ENCODE data around the gene DCC.

- no peak for TF ChIP-seq CTCF (IDR thresholded peaks at IDR 0.05 in 2 of 3, conservative IDR thresholded peaks at IDR 0.05 in 1 of 3; ENCODE audit: borderline replicate concordance in 1 of 3, insufficient read depth in 1 of 3, low read depth in 2 of 3, low read length in 2 of 3)
- TF ChIP-seq POLR2A (IDR thresholded peaks at IDR 0.05; ENCODE audit: borderline replicate concordance, extremely low read depth, insufficient read depth, insufficient read length), result no peak
- TF ChIP-seq YY1 (IDR thresholded peaks at IDR 0.05; ENCODE audit: extremely low read depth, insufficient replicate concordance, low read depth, low read length), result no peak
- no peak for TF ChIP-seq EZH2 (IDR thresholded peaks at IDR 0.05)
- no peak for TF ChIP-seq POLR2AphosphoS5 (IDR thresholded peaks at IDR 0.05; ENCODE audit: low read depth, low read length)
- no peak for TF ChIP-seq JUND (IDR thresholded peaks at IDR 0.05)
- TF ChIP-seq RAD21 (IDR thresholded peaks at IDR 0.05; ENCODE audit: low read depth), result no peak
- no peak for TF ChIP-seq ZBTB33 (IDR thresholded peaks at IDR 0.05; ENCODE audit: extremely low read depth, insufficient replicate concordance, low read length)
- TF ChIP-seq SP1 (IDR thresholded peaks at IDR 0.05; ENCODE audit: low read depth), result no peak
- TF ChIP-seq SRF (IDR thresholded peaks at IDR 0.05; ENCODE audit: low read depth), result no peak
- TF ChIP-seq EZH2phosphoT487 (IDR thresholded peaks at IDR 0.05; ENCODE audit: borderline replicate concordance), result no peak
These were observed 534.8 kb downstream of the DCC start for GRCh38 chr18:52874774-52875173.

Measured in HCT116 (cell line).